MV-4-11 (cell line): Measurements from ENCODE around the gene NLGN3.
A peak's percentile ranks its signal among the peaks of the same experiment; 100 is the strongest.

Experiments used
- DNase-seq: peaks from one replicate; lab custom pipeline; 2025; lab: John Stamatoyannopoulos, UW

The NLGN3 gene

DNA sequence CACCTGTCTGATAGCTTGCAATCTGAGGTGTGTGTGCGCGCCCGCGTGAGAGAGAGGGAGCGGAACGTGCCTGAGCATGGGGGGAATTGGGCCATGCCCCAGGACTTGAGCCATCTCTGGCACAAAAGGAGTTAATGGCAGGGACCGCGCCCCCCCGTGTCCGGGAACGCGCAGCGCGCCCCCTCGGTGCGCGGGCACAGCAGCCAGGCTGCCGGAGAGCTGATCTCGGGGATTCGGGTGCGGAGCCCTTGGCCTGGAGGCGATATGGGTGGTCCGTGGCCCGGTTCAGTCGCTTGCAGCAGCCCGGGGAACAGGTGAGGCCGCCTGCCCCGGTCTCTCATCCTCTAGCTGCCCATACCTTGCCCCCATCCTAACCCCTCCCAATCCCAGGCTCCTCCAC, at the start of gene NLGN3:
TSS of gene NLGN3 (plus strand) at position 191 of the 400 bp plus-strand sequence. CDS start 2,909 bp downstream, outside the sequence.
- DNase-seq: no peak

DNA sequence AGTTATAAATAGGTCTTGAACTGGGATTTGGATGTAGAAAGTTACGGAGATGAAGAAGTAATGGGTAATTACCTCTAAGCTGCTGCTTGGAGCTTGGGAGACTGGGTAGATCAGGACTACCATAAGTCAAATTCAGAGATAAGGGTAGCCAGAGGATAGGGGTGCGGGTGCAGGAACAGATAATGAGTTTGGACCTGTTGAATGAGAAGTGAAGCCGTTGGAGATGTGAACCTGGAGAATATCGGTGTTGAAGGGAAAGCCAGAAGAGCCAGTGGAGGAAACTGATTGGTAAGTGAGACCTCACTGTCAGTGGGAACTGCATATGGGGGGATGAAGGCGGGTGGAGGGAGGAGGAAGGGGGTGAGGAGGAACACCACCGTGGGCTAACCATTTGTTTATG, 49.6 kb upstream of the NLGN3 start:
- no peak for DNase-seq

DNA sequence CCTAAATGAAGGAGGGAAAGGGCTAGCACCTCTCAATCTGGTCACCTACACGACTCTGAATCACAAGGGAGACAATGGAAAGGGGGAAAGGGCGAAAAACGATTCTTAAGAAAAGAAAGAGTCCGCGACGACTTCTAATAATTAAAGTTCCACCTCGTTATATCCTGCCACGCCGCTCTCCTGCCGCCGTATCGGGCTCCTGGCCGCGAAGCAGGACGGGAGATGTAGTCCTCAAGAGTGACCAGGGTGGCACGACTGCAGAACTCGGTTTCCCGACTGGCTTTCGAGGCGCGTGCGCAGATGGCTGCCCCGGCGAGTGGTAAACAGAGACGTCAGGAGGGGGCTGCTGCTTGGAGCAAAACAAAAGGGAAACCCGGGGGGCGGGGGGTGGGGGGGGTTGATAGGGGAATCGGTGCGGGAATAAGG, 49.1 kb upstream of the NLGN3 start, which contains the start of gene FOXO4:
TSS of gene FOXO4 (plus strand) at position 297 of the 426 bp plus-strand sequence. CDS start 678 bp downstream, outside the sequence.
- DNase-seq: peak; percentile 72

DNA sequence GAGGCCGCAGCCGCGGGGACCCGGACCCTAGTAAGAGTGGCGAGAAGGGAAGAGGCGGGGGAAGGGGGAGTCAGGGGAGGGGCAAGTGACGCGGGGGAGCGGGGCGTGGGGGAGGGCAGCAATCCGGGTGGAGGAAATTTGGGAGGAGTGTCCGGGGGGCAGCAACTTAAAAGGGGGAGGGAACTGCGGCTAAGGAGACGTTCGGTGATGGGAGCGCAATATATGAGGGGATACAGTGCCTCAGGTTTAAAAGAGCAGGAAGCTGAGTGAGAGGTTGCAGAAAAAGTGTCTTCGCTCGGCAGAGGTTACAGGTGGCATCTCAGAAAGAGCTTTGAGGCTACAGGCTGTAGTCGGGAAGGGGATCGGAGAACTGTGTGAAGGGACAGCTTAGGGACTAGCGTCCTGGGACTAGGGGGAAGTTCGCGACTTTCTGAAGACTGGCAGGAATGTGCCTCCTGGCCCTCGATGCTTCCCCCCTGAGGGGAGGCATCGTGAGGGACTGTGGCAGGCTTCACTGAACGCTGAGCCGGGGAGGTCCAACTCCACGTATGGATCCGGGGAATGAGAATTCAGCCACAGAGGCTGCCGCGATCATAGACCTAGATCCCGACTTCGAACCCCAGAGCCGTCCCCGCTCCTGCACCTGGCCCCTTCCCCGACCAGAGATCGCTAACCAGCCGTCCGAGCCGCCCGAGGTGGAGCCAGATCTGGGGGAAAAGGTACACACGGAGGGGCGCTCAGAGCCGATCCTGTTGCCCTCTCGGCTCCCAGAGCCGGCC, 48.5 kb upstream of the NLGN3 start:
- DNase-seq: no peak

DNA sequence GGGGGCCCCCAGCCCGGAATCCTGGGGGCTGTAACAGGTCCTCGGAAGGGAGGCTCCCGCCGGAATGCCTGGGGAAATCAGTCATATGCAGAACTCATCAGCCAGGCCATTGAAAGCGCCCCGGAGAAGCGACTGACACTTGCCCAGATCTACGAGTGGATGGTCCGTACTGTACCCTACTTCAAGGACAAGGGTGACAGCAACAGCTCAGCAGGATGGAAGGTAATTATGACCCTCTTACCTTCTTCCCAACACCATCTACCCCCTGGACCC, 47.9 kb upstream of the NLGN3 start:
- no peak for DNase-seq

DNA sequence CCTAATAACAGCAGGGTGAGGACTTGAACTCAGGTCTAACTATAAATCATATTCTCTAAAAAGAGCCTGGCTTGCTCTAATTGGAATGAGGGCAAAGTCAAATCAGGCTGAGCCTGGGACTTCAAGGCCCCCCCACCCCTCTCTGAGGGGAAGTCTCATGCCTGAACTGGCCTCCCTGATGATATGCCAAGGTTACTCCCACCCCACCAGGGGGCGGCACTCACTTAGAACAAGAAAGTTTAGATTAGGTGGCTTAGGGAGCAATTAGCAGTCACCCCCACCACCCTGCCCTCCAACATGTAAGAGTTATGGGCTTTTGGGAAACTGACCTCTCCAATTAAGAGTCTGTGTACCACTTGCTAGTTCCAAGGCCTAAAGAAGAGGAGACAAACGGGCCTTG, 46.3 kb upstream of the NLGN3 start:
- peak; percentile 60 for DNase-seq

DNA sequence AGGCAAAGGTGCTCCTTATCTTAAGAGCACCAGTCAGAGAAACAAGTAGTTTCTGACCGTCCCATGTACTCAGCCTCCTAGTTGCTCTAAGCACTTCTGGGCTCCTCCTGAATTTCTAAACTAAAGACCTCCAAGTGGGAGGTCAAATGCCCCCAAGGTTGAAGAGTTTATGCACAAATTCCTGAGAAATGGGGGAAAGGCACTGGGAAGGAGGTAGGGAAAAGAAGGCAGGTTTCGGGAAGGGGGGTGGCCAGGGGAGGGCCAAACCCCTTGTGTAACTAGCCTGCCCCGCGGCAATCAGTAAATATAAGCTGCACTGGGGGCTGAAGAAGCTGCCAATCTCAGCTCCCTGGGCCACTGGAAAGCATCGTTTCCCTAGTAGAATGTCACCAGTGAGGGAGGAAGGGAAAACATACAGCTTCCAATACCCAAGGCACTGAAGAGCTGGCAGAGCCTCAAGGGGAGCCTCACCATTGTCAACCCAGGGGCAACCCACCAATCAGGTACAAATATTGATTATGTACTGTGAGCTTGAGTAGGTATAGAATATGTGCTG, 45.6 kb upstream of the NLGN3 start:
- no peak for DNase-seq

DNA sequence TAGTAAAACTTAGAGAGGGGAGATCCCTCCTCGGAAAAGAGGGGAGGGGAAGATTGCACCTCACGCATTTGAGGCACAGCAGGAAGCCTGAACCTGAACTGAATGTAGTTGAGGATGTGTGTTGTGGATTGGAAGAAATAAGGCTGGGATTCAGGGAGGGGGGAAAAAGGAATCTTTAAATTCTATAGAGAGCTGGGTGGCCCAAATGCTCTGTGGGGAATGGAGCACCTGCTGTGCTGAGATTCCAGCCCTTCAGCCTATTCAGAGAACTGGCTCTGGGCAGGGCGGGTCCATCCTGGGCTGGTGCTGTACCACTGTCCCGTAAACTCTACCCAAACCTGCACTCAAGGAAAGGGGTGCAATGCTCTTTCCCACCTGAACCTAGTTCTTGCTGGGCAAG, 44.9 kb upstream of the NLGN3 start:
- DNase-seq: no peak

DNA sequence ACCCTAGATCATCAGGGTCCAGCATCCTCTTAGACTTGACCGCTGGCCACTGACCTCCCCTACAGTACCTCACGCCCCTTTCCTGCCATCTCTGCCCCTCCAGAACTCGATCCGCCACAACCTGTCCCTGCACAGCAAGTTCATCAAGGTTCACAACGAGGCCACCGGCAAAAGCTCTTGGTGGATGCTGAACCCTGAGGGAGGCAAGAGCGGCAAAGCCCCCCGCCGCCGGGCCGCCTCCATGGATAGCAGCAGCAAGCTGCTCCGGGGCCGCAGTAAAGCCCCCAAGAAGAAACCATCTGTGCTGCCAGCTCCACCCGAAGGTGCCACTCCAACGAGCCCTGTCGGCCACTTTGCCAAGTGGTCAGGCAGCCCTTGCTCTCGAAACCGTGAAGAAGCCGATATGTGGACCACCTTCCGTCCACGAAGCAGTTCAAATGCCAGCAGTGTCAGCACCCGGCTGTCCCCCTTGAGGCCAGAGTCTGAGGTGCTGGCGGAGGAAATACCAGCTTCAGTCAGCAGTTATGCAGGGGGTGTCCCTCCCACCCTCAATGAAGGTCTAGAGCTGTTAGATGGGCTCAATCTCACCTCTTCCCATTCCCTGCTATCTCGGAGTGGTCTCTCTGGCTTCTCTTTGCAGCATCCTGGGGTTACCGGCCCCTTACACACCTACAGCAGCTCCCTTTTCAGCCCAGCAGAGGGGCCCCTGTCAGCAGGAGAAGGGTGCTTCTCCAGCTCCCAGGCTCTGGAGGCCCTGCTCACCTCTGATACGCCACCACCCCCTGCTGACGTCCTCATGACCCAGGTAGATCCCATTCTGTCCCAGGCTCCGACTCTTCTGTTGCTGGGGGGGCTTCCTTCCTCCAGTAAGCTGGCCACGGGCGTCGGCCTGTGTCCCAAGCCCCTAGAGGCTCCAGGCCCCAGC, 43.8 kb upstream of the NLGN3 start:
- no peak for DNase-seq

DNA sequence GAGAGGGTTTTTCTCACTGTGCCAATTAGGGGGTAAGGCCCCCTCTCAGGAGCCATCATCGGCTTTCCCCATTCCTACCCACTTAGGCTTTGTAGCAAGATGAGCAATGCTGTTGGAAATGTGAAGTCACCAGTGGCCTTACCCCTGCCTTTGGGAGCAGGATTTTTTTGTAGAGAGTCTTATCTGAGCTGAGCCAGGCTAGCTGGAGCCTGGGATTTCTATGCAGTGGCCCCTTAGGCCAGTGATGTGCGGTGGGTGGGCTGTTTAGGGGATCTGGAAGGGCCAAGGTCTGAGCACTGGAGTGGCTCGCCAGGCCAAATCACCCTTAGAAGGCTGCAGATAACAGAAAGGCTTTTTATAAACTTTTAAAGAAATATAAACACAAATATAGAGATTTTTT, 42.3 kb upstream of the NLGN3 start:
- DNase-seq: no peak

DNA sequence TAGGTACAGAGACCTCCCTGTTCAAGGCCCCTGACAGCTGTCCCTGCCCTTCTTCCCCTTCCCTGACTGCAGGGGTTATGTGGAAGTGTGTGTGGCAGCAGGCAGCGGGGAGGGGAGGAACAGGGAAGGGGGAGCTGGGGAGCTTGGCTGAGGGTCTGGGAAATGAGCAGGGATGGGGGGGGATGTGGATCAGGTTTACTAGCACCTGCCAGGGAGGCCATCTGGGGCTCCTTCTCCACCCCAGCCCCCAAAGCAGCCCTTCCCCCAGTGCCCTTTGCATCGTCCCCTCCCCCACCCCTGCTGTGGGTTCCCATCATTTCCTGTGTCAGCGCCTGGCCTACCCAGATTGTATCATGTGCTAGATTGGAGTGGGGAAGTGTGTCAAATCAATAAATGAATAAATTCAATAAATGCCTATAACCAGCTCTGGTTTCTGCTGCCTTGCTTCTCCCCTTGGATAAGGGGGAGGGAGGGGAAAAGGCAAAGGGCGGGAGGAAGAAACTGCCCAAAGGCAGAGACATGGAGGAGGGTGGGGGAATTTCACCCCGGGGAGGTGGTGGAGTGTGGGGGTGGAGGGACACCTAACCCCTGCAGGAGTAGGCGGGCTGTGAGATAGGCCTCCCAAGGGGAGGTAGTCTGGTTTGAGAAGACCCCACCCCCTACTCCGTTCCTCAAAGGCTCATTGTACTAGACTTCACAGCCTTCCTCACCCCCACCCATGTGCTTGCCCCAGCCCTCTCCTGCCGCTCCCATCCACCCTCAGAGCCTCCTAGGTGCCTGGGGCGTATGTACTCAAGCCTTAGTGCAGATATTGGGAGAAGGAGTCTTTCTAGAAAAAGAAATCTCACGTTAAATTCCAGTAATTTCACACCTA, 41.3 kb upstream of the NLGN3 start:
- DNase-seq: peak; percentile 34

DNA sequence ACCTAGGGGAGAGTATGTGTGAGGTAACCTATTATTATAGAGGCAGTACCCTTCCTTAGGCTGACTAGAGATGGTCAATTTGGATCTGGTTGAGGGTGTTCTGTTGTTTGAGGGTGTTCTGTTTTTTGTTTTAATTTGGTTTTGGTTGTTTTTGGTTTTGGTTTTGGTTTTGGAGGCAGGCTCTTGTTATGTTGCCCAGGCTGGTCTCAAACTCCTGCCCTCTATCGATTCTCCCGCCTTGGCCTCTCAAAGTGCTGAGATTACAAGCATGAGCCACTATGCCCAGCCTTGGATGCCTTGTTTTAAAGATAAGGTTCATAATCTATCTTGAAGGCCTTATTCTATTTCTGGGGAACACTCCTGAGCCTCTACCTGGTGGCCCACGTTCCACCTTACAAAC, 39.0 kb upstream of the NLGN3 start:
- no peak for DNase-seq

DNA sequence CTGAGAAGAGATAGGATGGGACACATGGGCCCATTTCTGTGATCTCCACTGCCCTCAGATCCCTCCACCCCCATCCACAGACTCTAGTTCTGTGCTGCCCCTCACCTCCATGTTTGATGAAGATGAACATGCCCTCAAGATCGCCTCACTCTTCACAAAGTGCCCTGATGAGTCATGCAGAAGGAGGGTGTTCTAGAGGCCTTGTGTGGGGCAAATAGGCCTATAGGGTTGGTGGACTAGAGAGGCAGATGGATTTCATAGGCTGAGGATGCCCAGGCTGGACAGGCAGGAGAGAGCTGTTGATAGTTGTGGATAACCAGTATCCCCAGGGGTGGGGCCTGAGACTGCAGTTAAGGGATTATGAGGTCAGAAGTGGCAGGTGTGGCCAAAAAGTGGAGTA, 38.2 kb upstream of the NLGN3 start, which contains the start of gene CXorf65:
TSS of gene CXorf65 (minus strand) at position 314 of the 400 bp plus-strand sequence. CDS start at position 130, 184 bp downstream.
- DNase-seq: peak; percentile 59

DNA sequence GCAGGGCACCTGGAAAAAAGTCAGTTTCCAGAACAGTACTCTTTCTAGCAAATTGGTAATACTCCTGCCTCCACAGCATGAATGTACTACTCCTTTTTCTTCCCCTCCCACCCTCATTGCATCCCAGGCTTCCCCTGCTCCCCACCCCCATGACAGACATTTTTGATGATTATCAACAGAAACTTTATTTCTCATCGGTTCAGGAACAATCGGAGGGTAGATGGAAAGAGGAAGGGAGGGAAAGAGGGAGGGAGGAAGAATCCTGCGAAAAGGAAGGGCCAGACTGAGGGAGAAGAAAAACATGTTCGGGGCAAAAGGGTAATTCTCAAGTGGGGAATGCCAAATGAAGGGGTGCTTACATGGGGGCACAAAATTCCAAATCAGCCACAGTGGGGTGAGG, 37.4 kb upstream of the NLGN3 start:
- DNase-seq: no peak

DNA sequence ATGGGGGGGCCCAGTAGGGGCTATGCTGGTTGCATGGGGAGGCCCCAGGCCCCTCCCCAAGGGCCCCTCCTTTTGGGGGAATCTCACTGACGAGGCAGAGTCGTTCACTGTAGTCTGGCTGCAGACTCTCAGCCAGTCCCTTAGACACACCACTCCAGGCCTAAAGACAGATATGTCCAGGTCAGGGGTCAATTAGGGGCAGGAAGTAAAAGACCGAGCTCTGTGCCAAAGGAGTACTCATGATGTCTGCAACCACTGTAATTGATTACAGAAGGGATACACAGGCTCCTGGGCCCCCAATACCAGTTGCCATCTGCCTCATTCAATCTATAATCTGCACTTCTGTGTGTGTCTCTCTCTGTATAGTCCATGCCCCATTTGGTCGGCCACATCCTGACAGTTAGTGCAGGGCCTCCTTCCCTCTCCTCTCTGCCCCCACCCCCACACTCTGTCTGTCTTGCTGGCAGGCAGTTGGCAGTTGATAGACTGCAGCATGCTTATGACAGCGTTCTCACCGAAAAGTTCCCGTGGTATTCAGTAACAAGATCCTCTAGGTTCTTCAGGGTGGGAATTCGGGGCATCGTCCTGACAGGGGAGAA, 36.8 kb upstream of the NLGN3 start:
- peak; percentile 58 for DNase-seq

DNA sequence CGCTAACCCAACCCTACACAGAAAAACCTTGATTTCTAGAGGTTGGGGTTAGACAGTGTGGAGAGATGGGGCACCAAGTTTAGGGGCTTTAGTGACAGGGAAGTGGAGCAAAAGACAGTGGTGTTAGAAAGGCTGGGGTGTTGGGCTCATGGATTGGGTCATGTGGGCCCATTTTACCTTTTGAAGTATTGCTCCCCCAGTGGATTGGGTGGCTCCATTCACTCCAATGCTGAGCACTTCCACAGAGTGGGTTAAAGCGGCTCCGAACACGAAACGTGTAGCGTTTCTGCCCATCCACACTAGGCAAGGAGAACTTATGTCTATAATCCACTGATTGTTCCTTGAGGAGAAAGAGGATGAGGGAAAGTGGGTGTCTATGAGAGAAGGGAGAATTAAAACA, 35.6 kb upstream of the NLGN3 start:
- DNase-seq: no peak

DNA sequence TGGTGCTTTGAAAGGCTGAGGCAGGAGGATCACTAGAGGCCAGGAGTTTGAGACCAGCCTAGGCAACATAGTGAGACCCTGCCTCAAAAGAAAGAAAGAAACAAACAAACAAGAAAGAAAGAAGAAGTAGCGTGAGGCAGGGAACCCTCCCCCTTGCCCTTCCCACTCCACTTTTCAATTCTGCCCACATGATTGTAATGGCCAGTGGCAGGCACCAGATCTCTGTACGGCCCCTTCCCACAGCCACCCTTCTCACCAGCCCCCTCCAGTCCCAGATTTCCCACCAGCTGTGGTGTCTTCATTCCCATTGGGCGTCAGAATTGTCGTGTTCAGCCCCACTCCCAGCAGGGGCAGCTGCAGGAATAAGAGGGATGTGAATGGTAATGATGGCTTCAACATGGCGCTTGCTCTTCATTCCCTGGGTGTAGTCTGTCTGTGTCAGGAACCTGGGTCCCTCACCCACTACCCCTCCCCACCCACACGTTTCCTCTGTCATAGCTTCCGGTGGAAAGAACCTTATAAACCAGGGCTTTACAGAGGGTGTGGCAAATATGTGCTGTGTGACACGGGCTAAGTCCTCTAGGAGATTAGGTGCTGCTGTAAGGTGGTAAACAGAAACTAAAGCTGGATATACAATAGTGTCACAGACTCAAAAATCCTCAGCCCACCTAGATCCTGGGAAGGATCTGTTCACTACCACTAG, 33.3 kb upstream of the NLGN3 start, which contains the start of gene IL2RG:
TSS of gene IL2RG (minus strand) at position 437 of the 703 bp plus-strand sequence. CDS start at position 399, 38 bp downstream.
- DNase-seq: no peak

DNA sequence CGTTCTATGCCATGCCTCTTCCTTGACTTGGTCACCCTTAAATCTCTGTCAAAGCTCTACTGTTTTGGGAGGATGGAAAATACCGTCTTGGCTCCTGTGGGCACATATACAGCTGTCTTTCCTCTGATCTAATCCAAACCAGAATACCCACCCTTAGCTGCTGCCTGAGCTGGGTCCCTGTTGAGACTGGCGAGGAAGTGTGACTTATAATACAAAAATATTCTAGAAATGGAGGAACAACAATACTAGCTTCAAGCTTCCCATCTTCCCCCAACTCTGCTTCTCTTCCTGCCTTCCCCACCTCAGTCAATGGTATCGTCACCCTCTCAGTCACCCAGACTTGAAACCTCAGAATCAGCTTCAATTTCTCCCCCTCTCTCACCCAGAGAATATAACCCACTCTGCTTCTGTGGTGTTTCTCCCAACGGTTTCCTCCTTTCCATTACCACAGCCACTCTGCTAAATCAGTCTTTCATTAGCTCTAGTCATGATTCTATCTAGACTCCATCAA, 32.7 kb upstream of the NLGN3 start:
- DNase-seq: peak; percentile 50

DNA sequence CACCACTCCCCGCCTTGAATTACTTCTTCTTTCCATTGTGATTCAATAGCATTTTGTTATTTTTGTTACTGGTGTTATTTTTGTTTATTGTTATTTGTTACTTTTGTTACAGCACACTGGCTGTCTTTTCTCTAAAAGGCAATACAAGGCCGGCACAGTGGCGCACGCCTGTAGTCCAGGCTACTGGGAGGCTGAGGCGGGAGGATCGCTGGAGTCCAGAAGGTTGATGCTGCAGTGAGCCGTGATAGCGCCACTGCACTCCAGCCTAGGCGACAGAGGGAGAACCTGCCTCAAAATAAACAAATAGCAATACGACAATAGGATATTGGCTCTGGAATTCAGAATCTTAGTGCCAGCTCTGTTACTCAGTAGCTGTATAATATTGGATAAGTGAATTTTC, 27.3 kb upstream of the NLGN3 start:
- no peak for DNase-seq
